Prostate gland (tissue), 2 donors: ENCODE measurements around the gene CYP51A1.
"Not testable (repeated sequence)": the region's sequence is repeated elsewhere in the genome, so short reads cannot be mapped to it uniquely, and the experiment has no call there.

Source experiments
- CTCF ChIP-seq, 4 experiments: fragments of 200-600 bp in 2 of 4; fragments of 450-650 bp in 2 of 4; sonication (generic) in 2 of 4; IDR thresholded peaks; 1 replicate in 3 of 4; 2 replicates in 1 of 4; pipeline ENCODE4 v1.5.1; 2016 to 2019; ENCODE audit warnings: antibody characterized with exemption in 4 of 4, mild to moderate bottlenecking in 2 of 4, moderate library complexity in 2 of 4
- POLR2AphosphoS5 ChIP-seq: sonication (generic); formaldehyde crosslinking; IDR thresholded peaks from one replicate; pipeline ENCODE4 v1.6.1; 2017; ENCODE audit warnings: antibody characterized with exemption

GRCh38 chr7:92169529-92169928 is 35.3 kb upstream of the CYP51A1 start:
- not testable (repeated sequence) for TF ChIP-seq POLR2AphosphoS5; CTCF (IDR thresholded peaks at IDR 0.05)
